ENCODE results near the gene PGLYRP2. TPM values are rescaled to one million over a fixed set of nuclear protein-coding genes. Genes with fewer than 3 reads are reported as not detected.

Gene PGLYRP2
- total RNA-seq, 4 donors from 2014 or later = 0.23 to 0.80 (median 0.37) TPM; not detected in 1

GRCh38 chr19:15507068-15508034, 28.1 kb upstream of the PGLYRP2 start:
- intact Hi-C loops (cut with DNase I; ENCODE audit: low total_unique reads) = no loop called here
- WGBS, 2 donors = 57 to 64% methylated on average over 14 of the region's 14 CpGs
- DNase-seq (ENCODE audit: low spot score in 2 of 2) = no peak
- TF ChIP-seq CTCF (IDR thresholded peaks at IDR 0.05) (no peak), POLR2A (IDR thresholded peaks at IDR 0.05) (no peak)
- no peak overlapping the region for H3K4me3 ChIP-seq (ENCODE audit: low read depth, poor library complexity, severe bottlenecking)

DNA sequence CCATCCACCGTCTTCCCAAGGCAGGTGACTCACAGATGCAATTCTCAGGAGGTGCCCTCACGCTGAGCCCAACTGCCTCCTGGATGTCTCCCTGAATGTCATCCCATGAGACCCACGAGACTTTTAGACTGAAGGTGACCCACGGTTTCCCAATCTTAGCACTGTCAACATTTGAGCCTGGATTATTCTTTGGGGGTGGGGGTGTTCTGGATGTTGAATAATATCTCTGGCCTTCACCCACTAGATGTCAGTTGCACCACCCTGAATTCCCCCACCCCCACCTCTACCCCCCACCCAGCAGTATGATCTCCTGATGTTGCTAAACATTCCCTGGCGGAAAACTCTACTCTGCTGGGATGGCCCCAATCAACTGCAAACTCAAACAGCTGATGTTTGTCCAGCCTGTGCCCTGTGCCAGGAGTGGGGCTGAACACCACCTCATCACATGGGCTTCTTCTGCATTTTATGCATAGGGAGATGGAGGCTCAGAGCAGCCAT, 26.8 kb upstream of the PGLYRP2 start:
- no peak overlapping the region for H3K4me3 ChIP-seq (ENCODE audit: low read depth, poor library complexity, severe bottlenecking)
- 78 to 80% methylated on average over 5 of the region's 5 CpGs for WGBS, 2 donors
- TF ChIP-seq POLR2A (IDR thresholded peaks at IDR 0.05) = no peak
- no peak for TF ChIP-seq CTCF (IDR thresholded peaks at IDR 0.05)
- no peak for DNase-seq (ENCODE audit: low spot score in 2 of 2)
- intact Hi-C loops (cut with DNase I; ENCODE audit: low total_unique reads) = no loop called here

- TF ChIP-seq CTCF (IDR thresholded peaks at IDR 0.05) = no peak
- TF ChIP-seq POLR2A (IDR thresholded peaks at IDR 0.05) = no peak
- 57 to 61% methylated on average over 1 of the region's 1 CpG for WGBS, 2 donors
- no peak overlapping the region for H3K4me3 ChIP-seq (ENCODE audit: low read depth, poor library complexity, severe bottlenecking)
- intact Hi-C loops (cut with DNase I; ENCODE audit: low total_unique reads) = no loop called here
- no peak for DNase-seq (ENCODE audit: low spot score in 2 of 2)
Measured at GRCh38 chr19:15502264-15502663, 23.0 kb upstream of the PGLYRP2 start.

GRCh38 chr19:15501596-15501995, 22.3 kb upstream of the PGLYRP2 start:
- intact Hi-C loops (cut with DNase I; ENCODE audit: low total_unique reads) = no loop called here
- 32 to 43% methylated on average over 1 of the region's 1 CpG for WGBS, 2 donors
- H3K4me3 ChIP-seq (ENCODE audit: low read depth, poor library complexity, severe bottlenecking) = no peak overlapping the region
- no peak for TF ChIP-seq POLR2A (IDR thresholded peaks at IDR 0.05)
- TF ChIP-seq CTCF (IDR thresholded peaks at IDR 0.05) = no peak
- DNase-seq (ENCODE audit: low spot score in 2 of 2) = no peak

DNA sequence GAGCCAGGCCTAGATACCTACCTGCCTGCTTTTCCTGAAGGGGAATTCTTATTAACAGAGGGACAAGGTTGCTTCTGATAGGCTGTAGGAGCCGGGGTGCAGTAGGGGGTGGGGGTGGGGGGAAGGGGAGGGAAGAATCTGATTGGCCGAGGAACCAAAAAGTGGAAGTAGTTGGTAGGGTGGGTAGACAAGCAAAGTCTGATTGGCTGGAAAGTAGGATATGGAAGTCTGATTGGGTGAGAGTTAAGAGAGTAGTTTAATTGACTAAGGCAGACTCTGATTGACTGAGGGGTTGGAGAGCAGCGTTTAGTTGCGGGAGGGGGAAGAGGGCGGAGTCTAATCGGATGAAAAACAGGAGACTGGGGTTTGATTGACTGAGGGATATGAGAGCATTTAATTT, 19.6 kb upstream of the PGLYRP2 start:
- H3K4me3 ChIP-seq (ENCODE audit: low read depth, poor library complexity, severe bottlenecking) = no peak overlapping the region
- WGBS, 2 donors = 48 to 59% methylated on average over 6 of the region's 6 CpGs
- TF ChIP-seq POLR2A (IDR thresholded peaks at IDR 0.05) = no peak
- TF ChIP-seq CTCF (IDR thresholded peaks at IDR 0.05) = no peak
- no peak for DNase-seq (ENCODE audit: low spot score in 2 of 2)
- intact Hi-C loops (cut with DNase I; ENCODE audit: low total_unique reads) = no loop called here

Measured in lower leg skin (tissue), 4 donors.